GM19025 (cell line): ENCODE data around the gene TET2.

Experiments used
- ATAC-seq: cut with Tn5 transposase; IDR thresholded peaks from one replicate; pipeline ENCODE4 v1.9.1; 2021; ENCODE audit warnings: mild to moderate bottlenecking, low read depth, moderate library complexity; ENCODE audit not compliant: unreplicated experiment

Gene TET2

DNA sequence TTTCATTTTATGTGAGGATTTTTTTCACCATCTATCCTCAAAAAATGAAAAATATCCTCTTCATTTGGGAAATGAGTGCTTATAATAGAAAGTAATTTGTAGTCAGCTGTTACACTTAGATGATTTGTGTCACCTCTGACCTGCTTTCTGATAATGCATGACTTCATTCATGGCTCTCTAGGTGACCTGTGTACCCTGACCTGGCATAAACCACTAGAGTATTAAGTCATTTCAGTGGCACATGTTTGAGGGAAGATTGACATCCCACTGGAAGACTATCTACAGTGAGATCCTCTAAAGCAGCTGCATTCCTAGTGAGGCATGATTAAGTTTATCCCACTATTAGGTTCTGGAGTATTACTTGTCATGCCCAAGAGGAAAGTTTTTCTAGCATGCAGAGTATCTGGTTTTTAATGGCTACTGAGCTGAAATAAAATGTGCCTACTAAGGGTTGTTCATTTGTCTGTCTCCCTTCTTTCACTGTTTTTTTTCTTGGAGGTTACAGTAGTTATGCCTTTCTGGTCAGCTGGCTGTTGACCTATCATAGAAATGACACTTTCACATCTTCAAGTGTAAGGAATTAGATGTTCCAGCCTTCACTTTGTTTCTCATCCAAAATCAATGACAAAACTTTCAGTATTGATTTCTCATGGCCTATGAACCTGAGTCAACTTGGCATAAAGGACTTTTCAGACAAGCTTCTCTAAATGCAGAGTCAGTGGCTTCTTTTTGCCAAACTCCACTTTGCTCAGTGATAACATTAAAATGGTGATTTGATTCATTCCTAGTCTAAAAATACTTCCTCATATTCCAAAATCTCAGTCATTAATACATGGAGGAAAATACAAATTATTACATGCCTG is 33.1 kb downstream of the TET2 start:
- no peak for ATAC-seq

DNA sequence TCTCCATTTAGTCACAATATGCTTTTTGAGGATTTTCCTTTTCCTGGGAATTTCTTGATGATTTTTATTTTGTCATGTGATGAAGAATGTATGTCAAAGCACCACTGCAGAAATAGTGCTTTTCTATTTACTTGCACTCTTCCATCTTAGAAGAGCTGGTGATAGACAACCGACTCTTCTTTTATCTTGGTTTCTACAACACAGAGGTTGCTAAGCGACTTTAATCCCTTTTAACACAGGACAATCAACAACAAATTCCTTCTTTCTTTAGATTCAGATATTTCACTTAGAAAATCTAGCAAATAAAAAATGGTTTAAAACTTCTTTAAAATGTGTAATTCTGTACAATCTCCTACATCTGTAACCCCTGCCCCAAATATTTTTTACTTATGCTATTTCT is 34.6 kb downstream of the TET2 start:
- no peak for ATAC-seq

DNA sequence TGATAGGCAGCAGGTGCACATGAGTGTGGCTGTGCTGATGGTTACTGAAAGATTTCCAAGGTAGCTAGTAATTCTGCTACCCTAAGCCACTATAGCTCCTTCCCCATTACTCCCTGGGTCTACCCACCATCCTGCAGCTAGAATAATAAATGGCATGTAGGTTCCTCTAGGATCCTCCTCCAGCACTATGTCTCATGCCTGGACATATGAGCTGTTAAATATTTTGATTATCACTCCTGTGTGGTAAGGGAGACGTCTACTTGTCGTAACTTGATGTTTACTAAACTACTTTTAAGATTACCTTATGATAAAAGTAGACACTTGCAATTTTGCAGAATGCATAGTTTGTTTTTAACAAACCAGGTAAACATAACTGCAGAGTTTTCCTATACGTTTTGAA is 35.5 kb downstream of the TET2 start:
- no peak for ATAC-seq

DNA sequence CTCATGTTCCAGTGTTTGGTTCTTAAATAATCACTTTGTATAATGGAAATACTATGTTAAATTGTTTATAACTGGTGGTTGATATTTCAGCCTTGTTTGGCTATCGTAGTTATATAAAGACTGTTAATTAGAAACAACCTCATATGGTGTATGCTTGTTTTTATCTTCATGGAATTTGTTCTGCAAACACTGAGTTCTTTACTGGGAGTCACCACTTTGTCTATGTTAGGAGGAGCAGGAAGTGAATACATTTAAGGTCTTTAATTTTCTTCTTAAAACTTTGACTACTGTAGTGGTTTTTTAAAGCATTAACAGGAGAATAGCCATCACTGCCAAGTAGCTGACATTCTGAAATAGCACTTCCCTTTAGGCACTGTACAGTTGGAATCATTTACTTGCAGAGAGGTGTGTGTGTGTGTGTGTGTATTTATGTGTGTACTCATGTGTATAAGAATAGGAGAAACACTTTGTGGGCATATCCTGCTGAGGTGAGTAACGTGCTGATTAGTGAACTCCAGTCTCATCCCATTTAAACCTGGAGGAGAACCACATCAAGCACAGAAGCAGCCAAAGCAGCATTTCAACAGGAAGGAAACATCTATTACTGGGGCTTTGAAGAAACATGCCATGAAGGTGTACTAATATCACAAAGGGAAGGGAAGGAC is 37.8 kb downstream of the TET2 start:
- no peak for ATAC-seq

DNA sequence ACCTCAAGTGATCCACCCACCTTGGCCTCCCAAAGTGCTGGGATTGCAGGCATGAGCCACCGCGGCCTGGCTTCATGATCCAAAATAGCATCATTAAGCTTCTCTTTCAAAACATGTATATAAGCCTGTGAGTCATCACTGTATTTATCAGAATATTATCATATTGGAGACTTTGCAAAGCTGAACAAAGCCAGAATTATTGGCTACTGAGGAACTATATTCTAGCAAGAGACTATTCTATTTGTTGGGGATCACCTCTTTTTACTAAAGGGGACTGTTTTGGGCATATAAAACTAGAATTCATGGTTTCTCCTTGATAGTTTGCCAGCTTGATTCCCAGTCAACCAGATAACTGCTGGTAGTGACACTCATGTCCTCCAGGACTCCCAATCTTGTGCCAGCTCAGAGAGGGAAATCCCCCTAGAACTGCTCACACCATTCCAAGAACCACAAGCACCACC is 40.1 kb downstream of the TET2 start:
- no peak for ATAC-seq

DNA sequence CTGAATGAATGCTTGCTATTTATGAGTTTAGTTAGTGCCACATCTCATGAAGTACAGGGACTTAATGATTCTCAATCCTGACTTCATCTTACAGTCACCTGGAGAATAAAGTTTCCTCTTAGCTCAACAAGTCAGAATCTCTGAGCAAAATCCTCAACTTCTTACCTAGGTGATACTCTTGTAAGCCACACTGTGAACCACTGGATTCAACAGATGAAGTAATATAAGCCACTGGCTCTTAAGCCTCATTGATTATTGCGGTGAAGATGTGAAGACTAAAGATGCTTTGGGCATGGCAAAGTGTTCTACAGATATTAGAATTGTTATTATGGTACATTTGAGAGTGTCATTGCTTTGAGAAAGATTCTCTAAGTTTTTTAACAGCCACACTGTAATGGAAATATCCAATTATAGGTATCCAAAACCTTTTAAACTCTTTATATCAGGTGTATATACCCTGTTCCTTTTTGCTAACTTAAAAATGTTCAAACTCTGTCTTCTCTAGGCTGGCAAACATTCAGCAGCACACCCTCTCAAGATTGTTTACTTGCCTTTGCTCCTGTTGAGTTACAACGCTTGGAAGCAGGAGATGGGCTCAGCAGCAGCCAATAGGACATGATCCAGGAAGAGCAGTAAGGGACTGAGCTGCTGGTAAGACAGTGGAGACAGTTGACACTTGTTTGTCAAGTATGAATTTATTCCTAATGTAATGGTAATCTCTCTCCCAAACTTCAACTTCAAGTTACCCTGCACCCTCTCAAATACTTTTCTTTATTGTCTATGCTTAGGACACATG is 43.4 kb downstream of the TET2 start:
- ATAC-seq: no peak

DNA sequence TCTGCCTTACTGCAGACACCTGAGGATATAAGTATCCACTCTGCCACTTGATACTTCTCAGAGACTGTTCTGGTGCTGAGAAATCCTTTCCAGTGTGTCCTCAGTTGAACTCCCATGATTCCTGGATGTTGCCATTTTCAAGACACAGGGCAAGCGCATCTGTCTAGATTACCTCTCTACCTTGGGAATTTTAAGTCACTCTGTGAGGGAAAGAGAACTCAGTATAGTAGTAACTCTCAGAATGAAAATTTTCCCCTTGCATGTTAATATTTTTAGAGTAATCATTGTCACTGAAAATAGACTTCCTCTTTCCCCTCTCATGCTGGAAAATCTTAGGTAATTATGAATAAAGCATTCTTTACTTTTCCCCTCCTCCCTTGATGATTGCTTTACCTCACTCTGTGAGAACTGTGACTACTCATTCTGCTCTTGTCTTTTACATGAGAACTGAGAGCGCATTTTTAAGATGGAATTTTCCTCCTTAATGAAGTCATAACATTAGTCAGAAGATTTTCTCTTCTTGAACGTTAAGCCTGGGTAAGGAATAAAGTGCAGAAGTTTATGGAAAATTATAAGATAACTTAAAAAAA is 45.0 kb downstream of the TET2 start:
- peak; percentile 44 for ATAC-seq

DNA sequence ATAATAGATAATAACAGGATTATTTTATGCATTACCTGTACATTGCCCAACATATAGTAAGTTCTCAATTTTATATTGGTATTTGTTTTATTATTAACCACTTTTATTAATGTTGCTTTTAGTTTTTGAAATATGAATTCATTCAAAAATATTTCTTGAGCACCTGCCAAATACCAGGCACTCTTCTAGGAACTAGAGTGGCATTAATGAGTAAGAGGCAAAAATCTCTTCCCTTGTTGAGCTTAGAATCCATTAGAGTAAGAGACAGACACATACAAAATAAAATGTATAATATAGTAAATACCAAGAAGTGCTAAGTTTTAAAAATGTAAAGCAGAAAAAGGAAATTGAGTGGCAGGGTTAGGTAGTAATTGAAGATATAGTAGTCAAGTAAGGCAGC is 45.8 kb downstream of the TET2 start:
- no peak for ATAC-seq

DNA sequence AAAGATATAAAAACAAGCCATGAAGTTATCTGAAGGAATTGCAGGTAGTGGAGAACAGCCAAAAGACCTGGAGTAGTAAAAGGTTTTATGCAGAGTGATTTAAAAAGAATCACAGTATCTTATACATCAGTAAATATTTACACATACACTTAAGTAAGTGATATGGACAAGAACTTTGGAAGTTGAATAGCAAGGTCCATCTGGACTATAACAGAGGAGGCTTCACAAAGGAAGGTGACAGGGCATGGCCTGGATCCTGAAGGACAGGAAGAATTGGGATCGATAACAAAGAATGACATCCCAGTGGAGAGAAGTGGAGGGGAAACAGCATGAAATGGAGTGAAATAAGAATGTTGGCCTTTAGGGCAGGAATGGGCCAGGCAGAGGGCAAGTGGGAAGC is 46.2 kb downstream of the TET2 start:
- no peak for ATAC-seq

DNA sequence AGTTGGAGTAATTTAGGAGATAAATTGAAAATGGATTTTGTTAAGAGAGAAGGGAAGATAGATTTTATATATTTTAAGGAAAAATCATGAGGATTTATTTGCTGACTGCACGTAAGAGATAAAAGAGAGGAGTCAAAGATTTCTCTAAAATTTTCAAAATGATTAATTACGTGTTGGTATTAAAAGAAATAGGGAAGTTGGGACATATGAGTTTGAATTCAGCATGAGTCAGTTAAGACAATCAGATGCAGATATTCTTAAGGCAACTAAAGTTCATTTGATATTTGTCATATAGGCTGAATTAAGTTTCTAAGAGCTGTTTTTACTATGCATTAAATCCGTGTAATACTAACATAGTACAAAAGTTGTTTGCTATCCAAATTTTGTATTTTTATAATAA is 46.9 kb downstream of the TET2 start:
- no peak for ATAC-seq

DNA sequence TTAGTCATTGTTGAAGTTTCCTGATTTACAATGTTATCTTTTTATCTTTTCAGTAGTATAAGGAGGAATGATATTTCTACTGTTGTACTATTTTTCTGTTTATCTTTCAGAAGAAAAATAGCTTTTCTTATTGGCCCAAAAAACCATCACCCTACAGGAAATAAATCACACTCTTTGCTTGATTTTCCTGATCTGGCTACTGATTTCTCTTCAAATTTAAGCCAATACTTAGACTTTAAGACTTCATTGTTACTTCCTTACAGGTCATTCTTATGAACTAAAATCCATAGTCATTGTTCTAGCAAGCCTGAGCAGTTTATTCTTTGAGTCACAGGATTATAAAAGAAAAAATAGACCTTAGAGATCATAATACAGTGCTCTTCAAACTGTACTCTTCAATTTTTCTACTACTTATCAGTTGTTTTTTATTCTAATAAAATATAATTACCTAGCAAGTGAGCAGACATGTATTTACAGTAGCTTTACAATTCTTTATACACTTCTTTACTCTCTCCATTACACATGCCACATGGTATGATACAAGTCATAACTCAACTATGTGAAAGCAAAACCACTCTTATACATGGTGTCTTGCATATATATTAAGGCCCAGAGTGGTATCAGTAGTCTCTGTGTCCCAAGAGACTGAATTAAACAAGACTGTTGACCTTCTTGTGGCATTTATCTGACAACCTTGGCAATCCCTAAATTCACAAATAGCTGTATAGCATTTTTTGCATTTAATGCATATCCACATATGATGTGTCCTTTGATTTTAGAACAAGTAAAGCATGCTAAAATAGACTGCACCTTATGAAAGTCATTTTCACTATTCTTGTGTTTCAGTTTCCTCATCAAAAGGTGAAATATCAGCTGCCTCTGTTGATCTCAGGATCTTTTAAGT is 47.9 kb downstream of the TET2 start:
- peak; percentile 83 for ATAC-seq

DNA sequence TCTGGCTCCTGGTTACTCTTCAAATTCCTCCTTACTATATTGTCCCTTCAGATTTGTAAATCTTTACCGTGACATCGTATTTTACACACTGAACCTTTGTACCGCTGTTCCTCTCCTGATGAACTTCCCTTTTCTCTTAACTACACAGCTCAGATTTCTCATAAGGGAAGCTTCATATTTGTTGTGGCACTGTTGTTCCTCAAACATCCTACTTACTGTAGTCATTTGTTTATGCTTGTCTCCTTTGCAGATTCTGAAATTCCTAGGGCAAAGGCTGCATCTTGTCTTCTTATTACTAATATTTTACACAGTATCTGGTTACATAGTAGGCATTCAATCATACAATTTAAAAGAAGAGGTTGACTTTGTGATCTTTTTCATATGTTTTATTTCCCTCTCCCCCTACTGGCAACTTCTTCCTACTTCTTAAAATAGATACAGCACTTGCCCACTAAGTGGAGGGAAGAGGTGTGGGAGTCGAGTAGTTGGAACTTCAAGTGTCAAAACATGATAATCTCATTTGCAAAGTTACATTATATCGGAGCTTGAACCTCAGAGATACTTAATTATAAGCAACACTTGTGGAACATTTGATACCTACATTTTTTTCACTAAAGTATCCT is 50.0 kb downstream of the TET2 start:
- no peak for ATAC-seq

DNA sequence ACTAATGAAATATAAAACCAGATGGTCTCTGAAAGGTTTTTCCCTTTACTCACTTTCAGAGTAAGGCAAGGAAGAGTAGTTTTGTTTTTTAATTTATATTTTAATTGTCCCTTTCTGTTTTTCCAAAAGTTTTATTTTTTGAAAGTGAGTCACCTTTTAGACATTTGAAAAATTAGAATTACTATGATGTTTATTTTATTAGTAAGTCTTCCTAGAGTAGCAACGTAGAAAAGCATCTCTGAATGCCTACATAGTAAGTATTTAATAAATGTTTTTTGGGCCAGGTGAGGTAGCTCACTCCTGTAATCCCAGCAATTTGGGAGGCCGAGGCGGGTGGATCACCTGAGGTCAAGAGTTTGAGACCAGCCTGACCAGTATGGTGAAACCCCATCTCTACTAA is 51.1 kb downstream of the TET2 start:
- no peak for ATAC-seq

DNA sequence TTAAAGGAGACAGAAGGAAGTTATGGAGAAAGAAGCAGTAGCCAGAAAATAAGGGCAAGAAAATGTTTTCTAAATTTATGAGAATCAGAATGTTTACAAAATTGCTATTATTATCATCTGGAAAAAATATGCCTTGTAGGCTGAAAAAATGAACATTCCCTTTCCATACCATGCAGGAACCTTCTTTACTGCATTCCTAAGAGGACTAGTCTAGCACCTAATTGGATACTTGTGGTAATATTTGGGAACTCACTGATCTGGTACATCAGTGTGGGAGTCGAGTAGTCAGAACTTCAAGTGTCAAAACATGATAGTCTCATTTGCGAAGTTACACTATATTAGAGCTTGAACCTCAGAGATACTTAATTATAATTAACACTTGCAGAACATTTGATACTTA is 51.9 kb downstream of the TET2 start:
- no peak for ATAC-seq

DNA sequence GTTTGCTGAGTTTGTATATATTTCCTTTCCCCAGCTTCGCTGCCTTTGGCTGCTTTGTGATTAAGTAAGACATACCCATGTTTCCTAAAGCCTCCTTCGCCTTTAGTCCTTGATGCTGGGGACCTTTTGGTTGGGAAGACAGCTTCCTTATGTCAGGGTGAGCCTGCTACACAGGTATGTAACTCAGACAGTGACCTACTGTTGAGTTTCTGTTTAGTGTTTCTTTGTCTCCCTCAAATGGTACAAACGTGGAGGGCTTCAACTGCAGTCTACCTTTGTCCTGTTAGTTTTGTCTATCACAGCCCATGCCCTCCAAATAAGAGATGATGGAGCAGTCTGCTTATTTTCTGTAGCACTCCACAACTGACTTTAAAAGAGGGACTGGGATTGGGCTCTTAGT is 59.5 kb downstream of the TET2 start:
- no peak for ATAC-seq

DNA sequence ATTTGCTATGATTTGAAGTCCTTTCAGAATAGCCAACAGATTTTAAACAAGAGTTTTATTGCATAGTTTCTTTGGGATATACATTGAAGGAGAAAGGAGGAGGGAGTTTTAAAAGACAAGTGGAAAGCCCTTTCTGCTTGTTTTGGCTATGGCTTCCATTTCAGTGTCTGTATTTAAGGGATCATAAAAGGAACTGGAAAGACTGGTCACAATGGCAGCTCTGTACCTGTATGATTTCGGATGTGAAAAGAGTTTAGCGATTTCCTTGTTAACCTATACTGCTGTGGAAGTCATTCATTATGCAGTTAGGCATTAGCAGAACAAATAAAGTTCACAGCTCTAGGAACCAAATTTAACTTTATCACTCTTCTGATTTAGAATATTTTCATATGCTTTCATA is 60.7 kb downstream of the TET2 start:
- no peak for ATAC-seq

DNA sequence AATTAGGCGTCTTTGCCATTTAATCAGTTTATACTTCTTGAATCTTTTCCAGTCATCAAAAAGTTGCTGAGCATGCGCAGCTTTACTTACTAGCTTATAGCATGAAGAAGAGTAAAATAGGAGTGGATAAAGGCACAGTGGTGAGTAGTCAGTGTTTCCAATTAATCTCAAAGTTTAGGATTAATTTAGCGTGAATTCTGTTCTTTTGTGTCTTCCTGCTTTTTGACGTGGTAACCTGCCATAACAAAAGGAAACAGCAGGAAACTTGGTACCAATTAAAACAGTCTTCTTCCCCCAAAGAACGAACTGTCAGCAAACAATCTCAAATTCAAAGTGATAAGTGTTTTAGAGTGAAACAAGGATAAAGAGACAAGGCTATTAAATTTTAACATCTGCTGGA is 61.9 kb downstream of the TET2 start:
- ATAC-seq: no peak

DNA sequence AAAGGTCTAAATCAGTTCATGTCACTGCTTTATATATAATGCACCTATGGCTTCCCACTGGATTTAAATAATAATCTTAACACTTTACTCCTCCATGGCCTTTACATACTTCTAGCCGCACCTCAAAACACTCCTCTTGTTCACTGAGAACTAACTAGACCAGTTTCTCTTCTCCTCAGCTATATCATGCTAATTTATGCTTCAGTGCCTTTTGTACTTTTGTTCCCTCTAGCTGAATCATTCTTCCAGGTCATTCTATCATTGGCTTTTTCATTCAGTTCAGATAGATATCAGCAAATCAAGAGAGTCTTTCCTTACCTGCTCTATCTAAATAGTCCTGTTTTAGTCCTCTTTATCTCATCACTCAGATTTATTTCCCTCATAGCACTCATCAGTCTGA is 64.2 kb downstream of the TET2 start:
- ATAC-seq: no peak

DNA sequence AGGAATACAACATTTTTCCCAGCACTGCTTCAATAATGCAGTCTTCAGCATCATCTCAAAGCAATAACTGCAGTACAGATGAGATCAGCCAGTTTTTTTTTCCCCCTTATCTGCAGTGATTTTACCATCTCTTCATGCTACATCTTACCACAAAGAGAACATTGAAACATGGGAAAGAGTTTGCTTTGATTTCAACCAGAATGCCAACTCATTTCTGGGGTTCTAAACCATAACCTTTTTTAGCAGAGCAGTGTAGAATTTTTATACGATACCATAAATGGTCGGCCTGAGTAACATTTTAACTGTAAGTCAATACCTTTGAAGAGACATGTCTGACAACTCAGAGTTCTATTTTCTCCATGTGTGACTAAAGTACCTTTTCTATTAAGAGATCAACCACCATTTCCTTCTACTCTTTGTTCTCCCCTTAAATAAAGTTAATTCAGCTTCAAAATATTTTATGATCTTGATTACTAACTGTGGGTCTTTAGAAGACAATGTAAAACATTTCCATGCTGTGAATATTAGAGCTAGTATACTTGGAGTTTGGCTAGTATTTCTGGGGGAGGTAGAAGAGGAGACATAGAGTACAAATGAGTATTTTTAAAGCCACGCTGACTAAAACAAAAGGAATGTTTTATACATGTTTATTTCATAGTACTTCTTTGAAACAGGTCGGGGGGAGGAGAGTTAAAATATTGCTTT is 69.1 kb downstream of the TET2 start:
- ATAC-seq: peak; percentile 67
